GM12875 (cell line): Measurements from ENCODE around the gene EVL.

Experiments used
- H3K4me3 ChIP-seq: one replicate; pipeline ENCODE4 v1.5.1; 2011; ENCODE audit warnings: low read depth, low read length, control low read depth
- TF ChIP-seq, protein P1 (sequence below): IDR thresholded peaks from 2 replicates; pipeline ENCODE4 v1.5.1; 2011; ENCODE audit warnings: low read depth, mild to moderate bottlenecking, control low read depth, inconsistent platforms, low read length, moderate library complexity, borderline replicate concordance; ENCODE audit not compliant: insufficient read depth

EVL gene

DNA sequence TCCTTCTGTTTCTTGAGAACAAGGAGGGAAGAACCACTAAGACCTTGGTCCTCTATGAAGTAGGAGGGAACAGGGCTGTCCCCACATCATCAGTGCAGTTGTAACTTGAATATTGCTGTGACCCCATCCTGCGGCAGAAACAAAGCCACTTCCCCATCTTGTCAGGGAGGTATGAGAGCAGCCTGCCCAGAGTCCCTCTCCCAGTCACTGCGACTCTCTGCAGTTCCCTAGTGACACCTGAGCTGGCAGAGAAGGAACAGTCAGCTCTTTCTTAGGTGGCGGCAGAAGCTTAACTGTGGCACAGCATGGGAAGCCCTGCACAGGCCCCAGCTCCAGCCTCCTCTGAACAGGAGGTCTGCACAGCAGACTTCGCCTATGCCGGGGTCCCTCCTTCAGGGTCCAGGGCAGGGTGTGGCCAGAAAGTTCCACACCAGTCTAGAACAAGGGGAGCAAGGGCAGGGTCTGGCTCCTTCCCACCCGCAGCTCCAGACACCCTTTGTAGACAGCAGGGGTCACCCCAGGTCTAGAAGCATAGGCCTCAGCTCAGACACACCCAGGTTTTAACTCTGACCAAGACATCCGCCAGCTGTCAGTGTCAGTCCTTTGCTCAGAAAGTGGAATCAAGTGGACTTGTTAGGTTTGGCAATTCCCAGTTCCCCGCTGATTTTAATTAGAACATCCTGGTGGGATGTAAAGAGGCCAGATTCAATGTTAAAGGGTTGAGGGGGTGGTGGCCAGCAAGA lies 57.4 kb downstream of the EVL start:
- no peak overlapping the region for H3K4me3 ChIP-seq

DNA sequence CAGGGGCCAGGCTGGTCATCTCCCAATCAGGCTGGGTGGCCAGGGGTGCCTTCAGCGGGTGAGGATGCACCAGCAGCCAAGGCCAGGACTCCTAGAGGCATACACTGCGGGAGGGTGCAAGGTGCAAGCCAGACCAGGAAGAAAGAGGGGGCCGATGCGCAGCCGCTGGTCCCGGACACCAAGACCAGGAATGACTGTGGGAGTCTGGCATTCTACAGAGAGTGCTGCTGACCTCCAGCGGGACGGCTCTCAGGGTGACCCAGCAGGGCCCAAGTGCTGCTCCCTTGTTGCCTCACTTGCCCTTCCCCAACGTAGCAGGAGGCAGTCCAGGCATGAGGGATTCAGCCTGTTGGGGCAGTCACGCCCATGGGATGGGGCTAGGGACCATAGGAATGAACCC lies 58.4 kb downstream of the EVL start:
- no peak overlapping the region for H3K4me3 ChIP-seq
- TF ChIP-seq, protein P1, sequence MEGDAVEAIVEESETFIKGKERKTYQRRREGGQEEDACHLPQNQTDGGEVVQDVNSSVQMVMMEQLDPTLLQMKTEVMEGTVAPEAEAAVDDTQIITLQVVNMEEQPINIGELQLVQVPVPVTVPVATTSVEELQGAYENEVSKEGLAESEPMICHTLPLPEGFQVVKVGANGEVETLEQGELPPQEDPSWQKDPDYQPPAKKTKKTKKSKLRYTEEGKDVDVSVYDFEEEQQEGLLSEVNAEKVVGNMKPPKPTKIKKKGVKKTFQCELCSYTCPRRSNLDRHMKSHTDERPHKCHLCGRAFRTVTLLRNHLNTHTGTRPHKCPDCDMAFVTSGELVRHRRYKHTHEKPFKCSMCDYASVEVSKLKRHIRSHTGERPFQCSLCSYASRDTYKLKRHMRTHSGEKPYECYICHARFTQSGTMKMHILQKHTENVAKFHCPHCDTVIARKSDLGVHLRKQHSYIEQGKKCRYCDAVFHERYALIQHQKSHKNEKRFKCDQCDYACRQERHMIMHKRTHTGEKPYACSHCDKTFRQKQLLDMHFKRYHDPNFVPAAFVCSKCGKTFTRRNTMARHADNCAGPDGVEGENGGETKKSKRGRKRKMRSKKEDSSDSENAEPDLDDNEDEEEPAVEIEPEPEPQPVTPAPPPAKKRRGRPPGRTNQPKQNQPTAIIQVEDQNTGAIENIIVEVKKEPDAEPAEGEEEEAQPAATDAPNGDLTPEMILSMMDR: no peak

More for the DNA sequence above, 57.4 kb downstream of the EVL start:
- TF ChIP-seq, protein P1: no peak

DNA sequence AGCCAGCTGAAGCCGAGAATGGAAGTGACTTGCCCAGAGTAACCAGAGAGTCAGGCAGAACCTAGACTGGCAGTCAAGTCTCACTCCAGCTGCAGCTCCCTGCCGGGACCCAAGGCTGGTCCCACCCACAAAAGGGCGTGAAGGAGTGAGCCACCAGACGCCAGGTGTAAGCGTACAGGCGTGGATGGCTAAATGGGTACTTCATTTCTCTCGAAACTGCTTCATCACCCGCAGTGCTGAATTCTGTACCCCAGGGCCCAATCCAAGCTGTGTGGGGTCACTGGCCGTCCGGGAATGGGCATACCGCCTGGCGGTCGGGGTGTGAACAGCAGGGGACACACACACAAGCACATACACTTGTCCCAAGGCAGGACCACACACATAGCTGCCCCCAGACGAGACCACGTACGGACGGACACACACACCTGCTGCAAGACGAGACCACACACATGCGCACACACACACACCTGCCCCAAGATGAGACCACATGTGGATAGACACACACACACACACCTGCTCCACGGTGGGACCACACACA lies 59.4 kb downstream of the EVL start:
- TF ChIP-seq, protein P1: no peak

DNA sequence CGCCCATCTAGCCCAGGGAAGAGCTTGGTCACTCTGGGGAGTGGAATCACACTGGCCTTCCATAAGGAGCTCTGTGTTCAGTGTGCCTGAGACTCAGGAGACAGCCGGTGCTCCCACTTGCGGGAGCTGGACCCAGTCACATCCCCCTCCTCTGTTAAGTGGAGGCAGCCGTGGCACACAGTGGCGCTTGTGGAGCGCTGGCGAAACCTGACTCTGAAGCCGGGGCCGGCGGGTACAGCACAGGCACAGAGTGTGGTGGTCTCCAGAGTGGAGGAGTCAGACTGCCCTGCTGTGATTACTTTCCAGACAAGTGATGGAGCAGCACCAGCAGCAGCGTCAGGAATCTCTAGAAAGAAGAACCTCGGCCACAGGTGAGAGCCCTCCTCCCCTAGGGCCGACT lies 61.2 kb downstream of the EVL start:
- no peak overlapping the region for H3K4me3 ChIP-seq
- TF ChIP-seq, protein P1: no peak

More for the DNA sequence above, 59.4 kb downstream of the EVL start:
- no peak overlapping the region for H3K4me3 ChIP-seq

DNA sequence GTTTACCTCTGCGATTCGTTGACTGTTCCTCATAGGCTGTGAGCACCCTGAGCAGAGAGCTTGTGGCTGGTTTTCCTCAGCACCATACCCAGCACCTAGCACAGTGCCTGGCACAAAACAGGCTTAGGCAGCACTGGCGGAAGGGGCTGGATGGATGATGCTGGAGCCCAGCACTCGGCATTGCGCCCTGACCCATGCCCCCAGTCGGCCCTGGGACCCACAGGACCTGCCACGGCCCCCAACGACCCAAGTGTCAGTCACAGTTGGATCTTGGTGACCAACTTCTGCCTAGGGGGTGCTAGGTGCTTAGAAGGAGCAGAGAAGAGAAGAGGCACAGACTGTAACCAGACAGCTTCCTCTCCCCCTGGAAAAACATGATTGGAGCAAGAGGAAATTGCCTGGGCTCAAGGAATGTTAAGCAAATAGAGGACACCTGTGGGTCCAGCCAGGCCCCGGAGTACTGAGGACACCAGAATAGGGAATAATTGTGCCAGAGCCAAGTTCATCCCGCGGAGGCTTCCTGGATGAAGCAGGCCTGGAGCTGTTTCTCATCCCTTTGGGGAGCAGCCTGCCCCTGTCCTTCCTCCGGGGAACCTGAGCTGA lies 62.7 kb downstream of the EVL start:
- TF ChIP-seq, protein P1: no peak
- no peak overlapping the region for H3K4me3 ChIP-seq

DNA sequence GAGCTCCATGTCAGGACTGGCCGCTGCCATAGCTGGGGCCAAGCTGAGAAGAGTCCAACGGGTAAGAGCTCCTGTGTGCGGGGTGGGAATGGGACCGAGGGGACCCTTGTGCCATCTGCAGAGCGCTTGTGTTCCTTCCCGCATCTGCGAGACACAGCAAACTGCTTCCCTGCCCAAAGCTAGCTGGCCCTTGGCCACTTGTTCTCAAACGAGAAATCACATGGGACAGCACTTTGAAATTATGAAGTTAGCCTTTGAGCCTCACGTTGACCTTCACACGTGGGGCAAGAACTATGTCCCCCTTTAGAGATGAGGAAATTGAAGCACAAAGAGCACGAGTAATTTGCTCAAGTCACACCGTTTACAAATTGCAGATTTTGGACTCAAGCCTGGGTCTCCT lies 63.5 kb downstream of the EVL start:
- no peak overlapping the region for H3K4me3 ChIP-seq
- TF ChIP-seq, protein P1: no peak
